Endothelial cell of umbilical vein (primary cell): ENCODE data around the gene CLIC6. TPM values are rescaled to one million over a fixed set of nuclear protein-coding genes. Genes with fewer than 3 reads are reported as not detected.

Experiments used
- BruUV-seq: library from RNA; stranded (reverse); fragments of 400-500 nt; replicated peaks from 2 replicates; lab custom pipeline; 2021; lab: Mats Ljungman, UMichigan
- CTCF ChIA-PET: fragments of 300-600, 350-600 bp; sonication (Branson Sonifier 250); formaldehyde crosslinking; loops from one replicate; lab custom pipeline; 2021; ENCODE audit warnings: antibody characterized with exemption, inconsistent platforms; lab: Charles Lee
- POLR2A ChIA-PET: fragments of 300-600, 350-600 bp; sonication (Branson Sonifier 250); formaldehyde crosslinking; loops from one replicate; lab custom pipeline; 2021; ENCODE audit warnings: antibody characterized with exemption, inconsistent platforms; lab: Charles Lee
- DNase-seq: peaks from one replicate; pipeline ENCODE4 v3.0.0-alpha.2; 2011; ENCODE audit warnings: low read depth, low spot score
- FAIRE-seq: peaks from 2 replicates; lab custom pipeline; 2011; peaks lifted over from hg19 to GRCh38; lab: Jason Lieb, UNC
- H2AFZ ChIP-seq: 2 replicates; pipeline ENCODE4 v1.6.0; 2012; ENCODE audit warnings: low read depth, low read length, control low read depth, inconsistent platforms
- H3K27ac ChIP-seq: 2 replicates; pipeline ENCODE4 v1.5.1; 2011; ENCODE audit warnings: low read depth, mild to moderate bottlenecking, control low read depth, low read length, moderate library complexity; ENCODE audit not compliant: insufficient read depth
- H3K27me3 ChIP-seq, 2 experiments: 2 replicates each; pipeline versions ENCODE4 v1.6.0 to v1.6.1; 2011; ENCODE audit warnings: low read length in 2 of 2, mixed read lengths in 1 of 2; ENCODE audit not compliant: control insufficient read depth in 2 of 2, insufficient read depth in 2 of 2
- H3K36me3 ChIP-seq, 2 experiments: 2 replicates in 1 of 2; 3 replicates in 1 of 2; pipeline ENCODE4 v1.5.1; 2011; ENCODE audit warnings: low read length in 2 of 2, mild to moderate bottlenecking in 1 of 2, moderate library complexity in 1 of 2; ENCODE audit not compliant: control insufficient read depth in 2 of 2, insufficient read depth in 2 of 2; ENCODE audit errors: extremely low read depth in 1 of 2
- H3K4me1 ChIP-seq: 3 replicates; pipeline ENCODE4 v1.5.1; 2011; ENCODE audit warnings: mild to moderate bottlenecking, low read length; ENCODE audit not compliant: control insufficient read depth, insufficient read depth; ENCODE audit errors: extremely low read depth
- H3K4me2 ChIP-seq: 2 replicates; pipeline ENCODE4 v1.6.1; 2011; ENCODE audit warnings: low read length, control low read depth, mixed read lengths; ENCODE audit not compliant: insufficient read depth
- H3K4me3 ChIP-seq, 3 experiments: fragments of 200-600 bp in 1 of 3; sonication (generic), shearing (Covaris generic) in 1 of 3; replicated peaks in 1 of 3; 2 replicates each; pipeline ENCODE4 v1.5.1; 2011 to 2016; ENCODE audit warnings: control low read depth in 3 of 3, low read length in 3 of 3, mild to moderate bottlenecking in 2 of 3, inconsistent platforms in 1 of 3, low read depth in 1 of 3, moderate library complexity in 1 of 3; ENCODE audit not compliant: insufficient read depth in 1 of 3
- H3K79me2 ChIP-seq: 2 replicates; pipeline ENCODE4 v1.6.0; 2012; ENCODE audit warnings: low read length, inconsistent platforms; ENCODE audit not compliant: control insufficient read depth, insufficient read depth
- H3K9ac ChIP-seq: replicated peaks from 2 replicates; pipeline ENCODE3; 2011; ENCODE audit warnings: low read length, control low read depth; ENCODE audit not compliant: insufficient read depth; ENCODE audit errors: extremely low read depth
- H3K9me1 ChIP-seq: replicated peaks from 3 replicates; pipeline ENCODE4 v1.6.0; 2011; ENCODE audit warnings: mild to moderate bottlenecking, low read length; ENCODE audit not compliant: control insufficient read depth, insufficient read depth; ENCODE audit errors: extremely low read depth
- H3K9me3 ChIP-seq: replicated peaks from 2 replicates; pipeline ENCODE4 v1.5.1; 2012; ENCODE audit warnings: low read length, inconsistent platforms; ENCODE audit not compliant: control insufficient read depth, insufficient read depth
- H4K20me1 ChIP-seq: replicated peaks from 2 replicates; pipeline ENCODE3; 2011; ENCODE audit warnings: mild to moderate bottlenecking, low read length; ENCODE audit not compliant: control insufficient read depth, insufficient read depth; ENCODE audit errors: extremely low read depth
- EZH2 ChIP-seq: IDR thresholded peaks from 2 replicates; pipeline ENCODE4 v1.6.1; 2012; ENCODE audit warnings: borderline replicate concordance, low read depth, mild to moderate bottlenecking, moderate library complexity, low read length, inconsistent platforms; ENCODE audit not compliant: severe bottlenecking
- FOS ChIP-seq: IDR thresholded peaks from 2 replicates; pipeline ENCODE4 v1.6.1; 2011; ENCODE audit warnings: mild to moderate bottlenecking, low read length, moderate library complexity, borderline replicate concordance; ENCODE audit not compliant: insufficient read depth
- GATA2 ChIP-seq: IDR thresholded peaks from 2 replicates; pipeline ENCODE4 v1.7.0; 2011; ENCODE audit warnings: low read depth, mild to moderate bottlenecking, moderate library complexity, mixed read lengths, low read length; ENCODE audit not compliant: insufficient read length, insufficient read depth
- JUN ChIP-seq: IDR thresholded peaks from 2 replicates; pipeline ENCODE4 v1.6.1; 2011; ENCODE audit warnings: borderline replicate concordance, low read depth; ENCODE audit not compliant: insufficient read length, insufficient read depth
- MYC ChIP-seq: IDR thresholded peaks from one replicate; pipeline ENCODE4 v1.6.1; 2011; ENCODE audit warnings: mild to moderate bottlenecking, low read depth, low read length
- POLR2A ChIP-seq: IDR thresholded peaks from 2 replicates; pipeline ENCODE4 v1.6.1; 2012; ENCODE audit warnings: low read depth, mild to moderate bottlenecking, control low read depth, low read length
- POLR2AphosphoS5 ChIP-seq: IDR thresholded peaks from 2 replicates; pipeline ENCODE4 v1.6.1; 2012; ENCODE audit warnings: low read depth, mild to moderate bottlenecking, control low read depth, low read length, moderate library complexity; ENCODE audit not compliant: insufficient read depth
- dilution Hi-C: fragments of 300-500 bp; cut with MboI; formaldehyde crosslinking; loops from one replicate; pipeline ENCODE4 v1.15.0; 2019; ENCODE audit warnings: low sequenced_read_pairs; ENCODE audit not compliant: extremely low pct_ligation_motif_present
- intact Hi-C: fragments of 100-400 bp; cut with micrococcal nuclease; formaldehyde crosslinking; loops from one replicate; pipeline ENCODE4 v1.10.0; 2022
- polyA plus RNA-seq, 4 experiments: library from polyadenylated mRNA; depleted of rRNA in 3 of 4; stranded (reverse) in 3 of 4; unstranded in 1 of 4; fragments of >200 nt; gene quantifications; 2 replicates each; pipeline versions ENCODE4 v1.2.1 to v1.2.3, GENCODE V29; 2011 to 2012; ENCODE audit warnings: missing spikeins in 1 of 4
- total RNA-seq: library from RNA; stranded (reverse); gene quantifications from 2 replicates; pipeline ENCODE4 v1.2.3, GENCODE V29; 2021
- TF ChIP-seq, protein P1 (sequence below), 2 donors: IDR thresholded peaks; 1 replicate in 1 of 2; 2 replicates in 1 of 2; pipeline ENCODE4 v1.5.1; 2011; ENCODE audit warnings: low read length in 2 of 2, mild to moderate bottlenecking in 2 of 2, moderate library complexity in 2 of 2, control low read depth in 1 of 2, inconsistent platforms in 1 of 2, low read depth in 1 of 2; ENCODE audit not compliant: insufficient read depth in 1 of 2; ENCODE audit errors: extremely low read depth in 1 of 2
- TF ChIP-seq, protein P2 (sequence below): IDR thresholded peaks from 2 replicates; pipeline ENCODE4 v1.6.1; 2011; ENCODE audit not compliant: insufficient read depth, insufficient read length

The CLIC6 gene
- total and polyA plus RNA-seq, 2 donors (not counting 3 experiments of a cell fraction or from before 2014, with no cell fraction given) = not detected

DNA sequence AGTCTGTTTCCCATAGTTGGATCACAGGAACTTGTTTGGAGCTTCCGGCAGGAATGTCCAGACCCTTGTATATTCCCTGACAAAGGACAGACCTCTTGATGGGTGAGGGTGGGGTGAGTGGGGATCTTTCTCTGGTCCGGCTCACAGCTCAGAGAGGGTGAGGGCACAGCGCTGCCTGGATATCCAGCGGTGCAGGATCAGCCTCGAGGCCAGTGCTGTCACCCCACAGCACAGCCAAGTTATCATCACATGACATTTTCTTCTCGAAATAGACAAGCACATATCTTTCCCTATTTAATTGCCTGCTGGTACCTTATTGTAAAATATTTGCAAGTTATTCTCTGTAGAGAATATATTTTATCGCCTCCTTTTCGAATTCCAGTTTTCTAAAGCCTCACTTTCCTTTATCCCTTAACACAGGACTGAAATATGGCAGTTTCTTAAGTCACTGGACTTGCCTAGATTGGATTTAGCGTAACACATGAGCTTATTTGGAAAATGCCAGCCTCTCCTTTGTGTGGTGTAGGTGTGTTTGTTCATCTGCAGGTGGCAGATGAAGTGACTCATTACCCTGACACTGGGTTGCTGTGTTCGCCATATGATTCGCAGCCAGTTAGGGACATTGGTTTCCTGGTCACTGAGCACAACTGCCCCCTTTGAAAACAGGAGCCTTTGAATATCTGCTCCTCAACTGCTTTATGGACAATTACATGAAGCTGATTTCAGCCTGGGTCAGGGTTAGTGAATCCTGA, 21.4 kb downstream of the CLIC6 start:
- TF ChIP-seq POLR2A (no peak), GATA2 (no peak), MYC (no peak), POLR2AphosphoS5 (no peak), FOS (no peak), JUN (no peak), EZH2 (no peak)
- TF ChIP-seq, protein P1, sequence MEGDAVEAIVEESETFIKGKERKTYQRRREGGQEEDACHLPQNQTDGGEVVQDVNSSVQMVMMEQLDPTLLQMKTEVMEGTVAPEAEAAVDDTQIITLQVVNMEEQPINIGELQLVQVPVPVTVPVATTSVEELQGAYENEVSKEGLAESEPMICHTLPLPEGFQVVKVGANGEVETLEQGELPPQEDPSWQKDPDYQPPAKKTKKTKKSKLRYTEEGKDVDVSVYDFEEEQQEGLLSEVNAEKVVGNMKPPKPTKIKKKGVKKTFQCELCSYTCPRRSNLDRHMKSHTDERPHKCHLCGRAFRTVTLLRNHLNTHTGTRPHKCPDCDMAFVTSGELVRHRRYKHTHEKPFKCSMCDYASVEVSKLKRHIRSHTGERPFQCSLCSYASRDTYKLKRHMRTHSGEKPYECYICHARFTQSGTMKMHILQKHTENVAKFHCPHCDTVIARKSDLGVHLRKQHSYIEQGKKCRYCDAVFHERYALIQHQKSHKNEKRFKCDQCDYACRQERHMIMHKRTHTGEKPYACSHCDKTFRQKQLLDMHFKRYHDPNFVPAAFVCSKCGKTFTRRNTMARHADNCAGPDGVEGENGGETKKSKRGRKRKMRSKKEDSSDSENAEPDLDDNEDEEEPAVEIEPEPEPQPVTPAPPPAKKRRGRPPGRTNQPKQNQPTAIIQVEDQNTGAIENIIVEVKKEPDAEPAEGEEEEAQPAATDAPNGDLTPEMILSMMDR (IDR thresholded peaks at IDR 0.05; ENCODE audit: extremely low read depth in 1 of 2, insufficient read depth in 1 of 2, low read depth in 1 of 2, low read length in 2 of 2) = no peak
- TF ChIP-seq, protein P2, sequence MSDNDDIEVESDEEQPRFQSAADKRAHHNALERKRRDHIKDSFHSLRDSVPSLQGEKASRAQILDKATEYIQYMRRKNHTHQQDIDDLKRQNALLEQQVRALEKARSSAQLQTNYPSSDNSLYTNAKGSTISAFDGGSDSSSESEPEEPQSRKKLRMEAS = no peak
- Histone ChIP-seq H2AFZ (no peak overlapping the region), H3K79me2 (no peaks in the 10 kb centered on the region), H4K20me1 (no peaks in the 10 kb centered on the region), H3K9me3 (no peaks in the 10 kb centered on the region), H3K27me3 (peaks cover 17 to 30% of the 10 kb centered on the region in 2 experiments), H3K9ac (no peak overlapping the region), H3K4me1 (no peaks in the 10 kb centered on the region), H3K9me1 (no peaks in the 10 kb centered on the region), H3K27ac (no peak overlapping the region), H3K36me3 (no peaks in the 10 kb centered on the region), H3K4me2 (no peak overlapping the region), H3K4me3 (no peak overlapping the region)
- FAIRE-seq (no peak), DNase-seq (no peak)
- no TSS peak for BruUV-seq
- intact Hi-C loops (loop anchor here (5.0 kb wide), 1 partner anchor 362 kb away; no protein-coding TSS in a partner anchor), dilution Hi-C loops (no loop called here)
- POLR2A ChIA-PET = no interaction called here
- CTCF ChIA-PET = interaction anchor here (0.9 to 5.1 kb wide), 4 partner anchors 15 to 1149 kb away, joined by 3 to 107 read pairs (median 4); no protein-coding TSS in a partner anchor
